Thyroid gland (tissue), 4 donors: ENCODE data around the gene CRX.

Experiments
- POLR2A ChIP-seq, 2 donors: fragments of 450-650 bp; IDR thresholded peaks; one replicate each; pipeline ENCODE4 v1.6.1; 2017; ENCODE audit warnings: antibody characterized with exemption in 2 of 2, mild to moderate bottlenecking in 2 of 2, moderate library complexity in 1 of 2
- TF ChIP-seq, protein P1 (sequence below), 6 experiments: fragments of 200-600 bp in 3 of 6; fragments of 450-650 bp in 3 of 6; sonication (generic) in 3 of 6; IDR thresholded peaks; one replicate each; pipeline ENCODE4 v1.5.1; 2016 to 2019; ENCODE audit warnings: antibody characterized with exemption in 6 of 6, mild to moderate bottlenecking in 2 of 6, inconsistent platforms in 1 of 6, moderate library complexity in 1 of 6

DNA sequence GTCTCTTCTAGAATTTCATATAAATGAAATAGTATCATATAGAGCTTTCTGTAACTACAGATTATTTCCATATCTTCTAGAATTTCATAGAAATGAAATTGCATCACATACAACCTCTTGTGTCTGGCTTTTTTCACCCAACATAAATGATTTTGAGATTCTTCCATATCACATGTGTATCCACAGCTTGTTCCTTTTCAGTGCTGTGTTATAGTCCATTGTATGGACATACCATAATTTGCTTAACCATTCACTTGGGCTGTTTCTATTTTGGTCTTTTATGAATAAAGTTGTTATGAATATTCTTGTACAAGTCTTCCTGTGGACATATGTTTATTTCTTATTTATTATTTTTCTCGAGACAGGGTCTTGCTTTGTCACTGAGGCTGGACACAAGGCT, 29.1 kb upstream of the CRX start:
- no peak for TF ChIP-seq POLR2A (IDR thresholded peaks at IDR 0.05)
- TF ChIP-seq, protein P1, sequence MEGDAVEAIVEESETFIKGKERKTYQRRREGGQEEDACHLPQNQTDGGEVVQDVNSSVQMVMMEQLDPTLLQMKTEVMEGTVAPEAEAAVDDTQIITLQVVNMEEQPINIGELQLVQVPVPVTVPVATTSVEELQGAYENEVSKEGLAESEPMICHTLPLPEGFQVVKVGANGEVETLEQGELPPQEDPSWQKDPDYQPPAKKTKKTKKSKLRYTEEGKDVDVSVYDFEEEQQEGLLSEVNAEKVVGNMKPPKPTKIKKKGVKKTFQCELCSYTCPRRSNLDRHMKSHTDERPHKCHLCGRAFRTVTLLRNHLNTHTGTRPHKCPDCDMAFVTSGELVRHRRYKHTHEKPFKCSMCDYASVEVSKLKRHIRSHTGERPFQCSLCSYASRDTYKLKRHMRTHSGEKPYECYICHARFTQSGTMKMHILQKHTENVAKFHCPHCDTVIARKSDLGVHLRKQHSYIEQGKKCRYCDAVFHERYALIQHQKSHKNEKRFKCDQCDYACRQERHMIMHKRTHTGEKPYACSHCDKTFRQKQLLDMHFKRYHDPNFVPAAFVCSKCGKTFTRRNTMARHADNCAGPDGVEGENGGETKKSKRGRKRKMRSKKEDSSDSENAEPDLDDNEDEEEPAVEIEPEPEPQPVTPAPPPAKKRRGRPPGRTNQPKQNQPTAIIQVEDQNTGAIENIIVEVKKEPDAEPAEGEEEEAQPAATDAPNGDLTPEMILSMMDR (IDR thresholded peaks at IDR 0.05) = no peak
